ENCODE data around the gene DLG4. TPM values are rescaled to one million over a fixed set of nuclear protein-coding genes. Genes with fewer than 3 reads are reported as not detected.

Gene DLG4
- total and polyA plus RNA-seq, 2 donors (not counting 3 experiments of a cell fraction or from before 2014, with no cell fraction given): 14.9 to 34.6 TPM

GRCh38 chr17:7204828-7205461 is 14.7 kb downstream of the DLG4 start:
- intact Hi-C loops (cut with micrococcal nuclease): loop anchor here (1.0 kb wide), 1 partner anchor 9 kb away; no protein-coding TSS in a partner anchor
- H3K9me3 ChIP-seq (replicated peaks; ENCODE audit: control insufficient read depth, insufficient read depth, low read length): no peaks in the 10 kb centered on the region
- H3K27me3 ChIP-seq (ENCODE audit: control insufficient read depth in 2 of 2, insufficient read depth in 2 of 2, low read length in 2 of 2): no peaks in the 10 kb centered on the region
- peak overlapping the region; percentile 54 for H3K27ac ChIP-seq (ENCODE audit: insufficient read depth, low read depth, low read length)
- peak overlapping the region; percentile 54 for H3K9ac ChIP-seq (replicated peaks; ENCODE audit: extremely low read depth, insufficient read depth, low read length)
- no peaks in the 10 kb centered on the region for H3K9me1 ChIP-seq (replicated peaks; ENCODE audit: control insufficient read depth, extremely low read depth, insufficient read depth, low read length)
- peaks cover 6% of the 10 kb centered on the region for H3K4me1 ChIP-seq (ENCODE audit: control insufficient read depth, extremely low read depth, insufficient read depth, low read length)
- TF ChIP-seq POLR2A (IDR thresholded peaks at IDR 0.05; ENCODE audit: low read depth, low read length): no peak
- no peak for TF ChIP-seq EZH2 (IDR thresholded peaks at IDR 0.05; ENCODE audit: borderline replicate concordance, low read depth, low read length, severe bottlenecking)
- no peak for TF ChIP-seq CTCF (IDR thresholded peaks at IDR 0.05; ENCODE audit: extremely low read depth in 1 of 2, insufficient read depth in 1 of 2, low read depth in 1 of 2, low read length in 2 of 2)
- no peak for TF ChIP-seq GATA2 (IDR thresholded peaks at IDR 0.05; ENCODE audit: insufficient read depth, insufficient read length, low read depth, low read length)
- no peak for TF ChIP-seq FOS (IDR thresholded peaks at IDR 0.05; ENCODE audit: borderline replicate concordance, insufficient read depth, low read length)
- TF ChIP-seq JUN (IDR thresholded peaks at IDR 0.05; ENCODE audit: borderline replicate concordance, insufficient read depth, insufficient read length, low read depth): no peak
- no peak for TF ChIP-seq MAX (IDR thresholded peaks at IDR 0.05; ENCODE audit: insufficient read depth, insufficient read length)
- TF ChIP-seq MYC (IDR thresholded peaks at IDR 0.05; ENCODE audit: low read depth, low read length): no peak
- TF ChIP-seq POLR2AphosphoS5 (IDR thresholded peaks at IDR 0.05; ENCODE audit: insufficient read depth, low read depth, low read length): no peak
- peak overlapping the region; percentile 61 for H2AFZ ChIP-seq (ENCODE audit: low read depth, low read length)
- H3K36me3 ChIP-seq (ENCODE audit: control insufficient read depth in 2 of 2, extremely low read depth in 1 of 2, insufficient read depth in 2 of 2, low read length in 2 of 2): peaks cover 3 to 18% of the 10 kb centered on the region in 2 experiments
- DNase-seq (ENCODE audit: low read depth, low spot score) (peak; percentile 71), FAIRE-seq (peak; percentile 95)
- no TSS peak for BruUV-seq (replicated peaks)
- ChIA-PET POLR2A (no interaction called here), CTCF (no interaction called here)
- no peaks in the 10 kb centered on the region for H3K79me2 ChIP-seq (ENCODE audit: control insufficient read depth, insufficient read depth, low read length)
- H4K20me1 ChIP-seq (replicated peaks; ENCODE audit: control insufficient read depth, extremely low read depth, insufficient read depth, low read length): no peaks in the 10 kb centered on the region
- dilution Hi-C loops (cut with MboI; ENCODE audit: extremely low pct_ligation_motif_present, low sequenced_read_pairs): no loop called here
- H3K4me3 ChIP-seq (replicated peaks in 1 of 3; ENCODE audit: insufficient read depth in 1 of 3, low read depth in 1 of 3, low read length in 3 of 3): peak overlapping the region; percentile 9 to 47 (median 22)
- peak overlapping the region; percentile 51 for H3K4me2 ChIP-seq (ENCODE audit: insufficient read depth, low read length)

Measured in endothelial cell of umbilical vein (primary cell).